Measurements from ENCODE around the gene PAPSS2.

DNA sequence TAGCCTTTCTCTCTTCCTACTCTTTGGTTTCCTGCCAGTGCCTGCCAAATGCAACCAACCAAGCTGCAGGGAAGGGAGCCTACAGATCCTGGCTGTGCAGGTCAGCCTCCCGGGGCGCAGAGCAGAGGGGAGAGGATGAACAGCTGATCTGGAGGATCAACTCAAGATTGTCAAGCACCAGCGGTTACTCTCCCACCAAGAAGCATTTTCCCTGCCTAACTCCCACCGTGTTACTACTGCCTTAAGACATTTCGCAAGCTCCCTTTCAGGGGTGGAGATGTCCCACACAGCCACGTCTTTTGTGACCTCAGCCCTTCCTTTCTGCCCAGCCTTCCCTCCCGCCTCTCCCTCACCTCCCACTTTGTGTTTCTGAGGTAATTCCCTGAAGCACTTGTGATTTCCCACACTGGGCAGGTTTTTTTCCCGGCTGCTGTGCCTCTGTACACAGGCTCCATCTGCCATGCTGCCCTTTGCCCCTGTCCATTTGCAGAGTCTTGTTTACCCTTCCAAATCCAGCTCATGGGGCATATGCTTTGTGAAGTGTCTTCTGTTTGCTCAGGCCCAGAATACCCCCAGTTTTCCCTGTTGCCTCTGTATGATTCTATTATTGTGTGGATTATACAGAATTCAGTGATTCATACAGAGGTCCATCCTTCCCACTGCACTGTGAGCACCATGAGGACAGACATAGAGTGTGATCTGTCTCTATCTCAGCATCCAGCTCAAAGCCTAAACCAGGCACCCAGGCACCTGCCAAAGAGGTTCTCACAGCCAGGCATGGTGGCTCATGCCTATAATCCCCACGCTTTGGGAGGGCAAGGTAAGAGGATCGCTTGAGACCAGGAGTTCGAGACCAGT is 40.9 kb upstream of the PAPSS2 start:
- TF ChIP-seq, protein P1, sequence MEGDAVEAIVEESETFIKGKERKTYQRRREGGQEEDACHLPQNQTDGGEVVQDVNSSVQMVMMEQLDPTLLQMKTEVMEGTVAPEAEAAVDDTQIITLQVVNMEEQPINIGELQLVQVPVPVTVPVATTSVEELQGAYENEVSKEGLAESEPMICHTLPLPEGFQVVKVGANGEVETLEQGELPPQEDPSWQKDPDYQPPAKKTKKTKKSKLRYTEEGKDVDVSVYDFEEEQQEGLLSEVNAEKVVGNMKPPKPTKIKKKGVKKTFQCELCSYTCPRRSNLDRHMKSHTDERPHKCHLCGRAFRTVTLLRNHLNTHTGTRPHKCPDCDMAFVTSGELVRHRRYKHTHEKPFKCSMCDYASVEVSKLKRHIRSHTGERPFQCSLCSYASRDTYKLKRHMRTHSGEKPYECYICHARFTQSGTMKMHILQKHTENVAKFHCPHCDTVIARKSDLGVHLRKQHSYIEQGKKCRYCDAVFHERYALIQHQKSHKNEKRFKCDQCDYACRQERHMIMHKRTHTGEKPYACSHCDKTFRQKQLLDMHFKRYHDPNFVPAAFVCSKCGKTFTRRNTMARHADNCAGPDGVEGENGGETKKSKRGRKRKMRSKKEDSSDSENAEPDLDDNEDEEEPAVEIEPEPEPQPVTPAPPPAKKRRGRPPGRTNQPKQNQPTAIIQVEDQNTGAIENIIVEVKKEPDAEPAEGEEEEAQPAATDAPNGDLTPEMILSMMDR (IDR thresholded peaks at IDR 0.05; ENCODE audit: insufficient read depth, low read length, poor library complexity, severe bottlenecking): no peak
- no peak for TF ChIP-seq EZH2phosphoT487 (conservative IDR thresholded peaks at IDR 0.05; ENCODE audit: low read length)

Data from SU-DHL-6 (cell line).